ENCODE data around the gene POU5F1. TPM values are rescaled to one million over a fixed set of nuclear protein-coding genes. Genes with fewer than 3 reads are reported as not detected.
A peak's percentile ranks its signal among the peaks of the same experiment; 100 is the strongest.

Gene POU5F1
- total and polyA plus RNA-seq, 10 donors: 0.57 to 3.7 (median 1.5) TPM

DNA sequence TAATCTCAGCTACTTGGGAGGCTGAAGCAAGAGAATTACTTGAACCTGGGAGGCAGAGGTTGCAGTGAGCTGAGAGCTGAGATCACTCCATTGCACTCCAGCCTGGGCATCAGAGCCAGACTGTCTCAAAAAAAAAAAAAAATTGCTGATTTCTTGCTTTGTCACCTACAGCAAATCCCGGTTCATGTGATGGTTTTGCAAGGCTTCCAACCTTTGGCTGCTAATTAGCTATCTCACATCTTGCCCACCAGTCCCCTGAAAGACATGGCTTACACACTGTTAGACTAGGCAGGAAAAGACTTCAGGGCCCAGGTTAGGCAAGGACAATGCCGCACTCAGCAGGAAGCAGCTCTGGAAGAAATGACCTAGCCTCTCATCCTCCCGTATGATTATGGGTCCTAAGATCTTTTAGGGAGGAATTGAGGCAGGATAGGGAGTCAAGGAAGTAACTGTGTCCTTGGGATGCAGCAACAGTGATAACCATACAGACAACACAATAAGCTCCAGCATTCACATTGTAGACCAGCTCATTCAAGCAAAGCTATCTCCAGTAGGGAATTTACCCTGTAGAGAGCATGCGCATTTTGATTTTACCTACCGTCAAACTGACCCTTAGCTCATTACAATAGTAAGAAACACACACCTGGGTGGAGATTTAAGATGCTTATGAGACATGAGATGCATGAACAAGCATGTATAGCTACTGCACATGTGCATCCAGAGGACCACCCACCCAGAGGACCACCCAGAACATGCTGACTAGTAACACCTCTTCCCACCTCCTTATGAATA lies 40.5 kb upstream of the POU5F1 start:
- no peak for DNase-seq
- no peaks in the 10 kb centered on the region for H3K27me3 ChIP-seq (replicated peaks in 1 of 7)
- TF ChIP-seq, protein P1, sequence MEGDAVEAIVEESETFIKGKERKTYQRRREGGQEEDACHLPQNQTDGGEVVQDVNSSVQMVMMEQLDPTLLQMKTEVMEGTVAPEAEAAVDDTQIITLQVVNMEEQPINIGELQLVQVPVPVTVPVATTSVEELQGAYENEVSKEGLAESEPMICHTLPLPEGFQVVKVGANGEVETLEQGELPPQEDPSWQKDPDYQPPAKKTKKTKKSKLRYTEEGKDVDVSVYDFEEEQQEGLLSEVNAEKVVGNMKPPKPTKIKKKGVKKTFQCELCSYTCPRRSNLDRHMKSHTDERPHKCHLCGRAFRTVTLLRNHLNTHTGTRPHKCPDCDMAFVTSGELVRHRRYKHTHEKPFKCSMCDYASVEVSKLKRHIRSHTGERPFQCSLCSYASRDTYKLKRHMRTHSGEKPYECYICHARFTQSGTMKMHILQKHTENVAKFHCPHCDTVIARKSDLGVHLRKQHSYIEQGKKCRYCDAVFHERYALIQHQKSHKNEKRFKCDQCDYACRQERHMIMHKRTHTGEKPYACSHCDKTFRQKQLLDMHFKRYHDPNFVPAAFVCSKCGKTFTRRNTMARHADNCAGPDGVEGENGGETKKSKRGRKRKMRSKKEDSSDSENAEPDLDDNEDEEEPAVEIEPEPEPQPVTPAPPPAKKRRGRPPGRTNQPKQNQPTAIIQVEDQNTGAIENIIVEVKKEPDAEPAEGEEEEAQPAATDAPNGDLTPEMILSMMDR (IDR thresholded peaks at IDR 0.05 in 8 of 11, conservative IDR thresholded peaks at IDR 0.05 in 3 of 11): no peak
- no peak for TF ChIP-seq POLR2AphosphoS5 (IDR thresholded peaks at IDR 0.05)
- TF ChIP-seq POLR2A (IDR thresholded peaks at IDR 0.05): no peak
- peak overlapping the region in 2 of 8 donors; percentile 49 to 97 for H3K27ac ChIP-seq
- H3K4me3 ChIP-seq: no peak overlapping the region
- WGBS, 5 donors: 53 to 72% (median 63%) methylated on average over 5 of the region's 5 CpGs
- H3K36me3 ChIP-seq: no peaks in the 10 kb centered on the region
- intact Hi-C loops (cut with DNase I; ENCODE audit: low total_unique reads): no loop called here
- peaks cover 0 to 13% (median 0%) of the 10 kb centered on the region in 8 donors for H3K9me3 ChIP-seq
- H3K4me1 ChIP-seq: peaks cover 0 to 46% (median 1%) of the 10 kb centered on the region in 6 donors

DNA sequence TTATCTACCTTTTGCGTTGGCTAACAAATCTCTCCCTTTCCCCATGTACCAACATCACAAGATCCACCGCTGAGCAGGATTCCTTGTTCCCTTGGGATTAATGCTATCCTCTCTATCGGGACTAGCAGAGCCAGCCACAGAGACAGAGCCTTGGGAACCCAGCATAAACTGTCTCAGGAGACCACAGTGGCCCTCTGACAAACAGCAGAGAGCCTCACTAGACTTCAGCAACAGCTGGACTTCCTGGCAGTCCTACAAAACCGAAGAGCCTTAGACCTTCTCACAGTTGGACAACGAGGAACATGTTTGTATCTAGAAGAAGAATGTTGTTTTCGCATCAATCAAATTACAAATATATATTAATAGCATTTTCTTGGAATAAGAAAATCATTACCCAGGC lies 39.6 kb upstream of the POU5F1 start:
- peak overlapping the region in 3 of 8 donors; percentile 4 to 97 (median 49) for H3K27ac ChIP-seq
- intact Hi-C loops (cut with DNase I; ENCODE audit: low total_unique reads): no loop called here
- 42 to 64% (median 50%) methylated on average over 6 of the region's 6 CpGs for WGBS, 5 donors
- H3K4me1 ChIP-seq: peaks cover 0 to 46% (median under 1%) of the 10 kb centered on the region in 6 donors
- H3K27me3 ChIP-seq (replicated peaks in 1 of 7): no peaks in the 10 kb centered on the region
- no peak overlapping the region for H3K4me3 ChIP-seq
- no peaks in the 10 kb centered on the region for H3K36me3 ChIP-seq
- DNase-seq: no peak
- TF ChIP-seq POLR2A (IDR thresholded peaks at IDR 0.05) (no peak), POLR2AphosphoS5 (IDR thresholded peaks at IDR 0.05) (no peak)
- TF ChIP-seq, protein P1 (IDR thresholded peaks at IDR 0.05 in 8 of 11, conservative IDR thresholded peaks at IDR 0.05 in 3 of 11): no peak
- H3K9me3 ChIP-seq: peaks cover 0 to 7% (median 0%) of the 10 kb centered on the region in 8 donors

DNA sequence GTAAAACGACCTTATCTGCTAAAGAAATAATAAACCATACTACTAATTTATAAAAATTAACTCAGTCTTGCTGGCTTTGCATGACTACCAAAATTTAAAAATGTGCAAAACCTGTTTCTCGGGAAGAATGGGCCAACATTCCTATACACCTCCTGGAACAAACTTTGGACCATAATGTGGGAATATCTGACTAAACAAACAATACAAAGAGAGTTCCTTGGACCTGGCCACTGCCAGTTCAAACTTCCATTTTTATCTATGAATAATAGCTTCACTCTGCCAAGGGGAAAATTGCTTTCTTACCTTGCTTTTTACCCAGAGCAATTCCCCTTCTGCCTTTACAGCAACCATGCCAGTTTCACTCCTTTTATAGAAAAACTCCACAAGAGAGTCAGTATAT lies 38.7 kb upstream of the POU5F1 start:
- DNase-seq: no peak
- Histone ChIP-seq H3K36me3 (no peaks in the 10 kb centered on the region), H3K4me3 (no peak overlapping the region), H3K27ac (peak overlapping the region in 4 of 8 donors; percentile 3 to 97 (median 48)), H3K27me3 (replicated peaks in 1 of 7) (no peaks in the 10 kb centered on the region), H3K4me1 (peaks cover 5 to 52% (median 9%) of the 10 kb centered on the region in 6 donors), H3K9me3 (no peaks in the 10 kb centered on the region)
- intact Hi-C loops (cut with DNase I; ENCODE audit: low total_unique reads): loop anchor here (10.0 kb wide), 1 partner anchor 56 kb away; no protein-coding TSS in a partner anchor
- WGBS, 5 donors: 56 to 92% (median 72%) methylated on average over 2 of the region's 2 CpGs
- TF ChIP-seq POLR2A (IDR thresholded peaks at IDR 0.05): no peak
- TF ChIP-seq, protein P1 (IDR thresholded peaks at IDR 0.05 in 8 of 11, conservative IDR thresholded peaks at IDR 0.05 in 3 of 11): no peak
- no peak for TF ChIP-seq POLR2AphosphoS5 (IDR thresholded peaks at IDR 0.05)

DNA sequence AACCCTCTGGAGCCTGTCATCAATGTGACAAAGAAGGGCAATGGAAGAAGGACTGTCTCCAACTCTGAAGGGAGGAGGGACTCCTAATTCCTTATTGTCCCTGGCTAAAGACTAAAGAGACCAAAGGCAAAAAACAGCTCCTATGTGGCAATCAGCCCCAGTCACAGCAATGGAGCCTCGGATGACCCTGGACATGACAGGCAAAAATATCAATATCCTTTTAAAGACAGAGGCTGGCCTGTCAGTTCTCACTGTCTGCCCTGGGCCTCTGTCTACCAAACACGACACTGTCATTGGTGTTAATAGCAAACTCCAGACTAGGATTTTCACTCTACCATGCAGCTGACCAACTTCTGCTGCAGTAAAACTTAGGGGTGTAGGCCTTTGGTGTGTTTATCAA lies 38.0 kb upstream of the POU5F1 start:
- Histone ChIP-seq H3K36me3 (no peaks in the 10 kb centered on the region), H3K4me3 (no peak overlapping the region), H3K9me3 (no peaks in the 10 kb centered on the region), H3K27me3 (replicated peaks in 1 of 7) (no peaks in the 10 kb centered on the region), H3K27ac (peak overlapping the region in 1 of 8 donors; percentile 97), H3K4me1 (peaks cover 5 to 54% (median 12%) of the 10 kb centered on the region in 6 donors)
- intact Hi-C loops (cut with DNase I; ENCODE audit: low total_unique reads): loop anchor here (10.0 kb wide), 1 partner anchor 56 kb away; no protein-coding TSS in a partner anchor
- no peak for DNase-seq
- 60 to 83% (median 70%) methylated on average over 2 of the region's 2 CpGs for WGBS, 5 donors
- no peak for TF ChIP-seq POLR2A (IDR thresholded peaks at IDR 0.05)
- no peak for TF ChIP-seq POLR2AphosphoS5 (IDR thresholded peaks at IDR 0.05)
- TF ChIP-seq, protein P1 (IDR thresholded peaks at IDR 0.05 in 8 of 11, conservative IDR thresholded peaks at IDR 0.05 in 3 of 11): no peak

Measured in spleen (tissue), 11 donors.